HG02943 (cell line): ENCODE results near the gene PRKG1.

Experiments
- ATAC-seq: cut with Tn5 transposase; IDR thresholded peaks from one replicate; pipeline ENCODE4 v1.9.1; 2021; ENCODE audit warnings: mild to moderate bottlenecking, low read depth, moderate library complexity; ENCODE audit not compliant: unreplicated experiment

PRKG1 gene

DNA sequence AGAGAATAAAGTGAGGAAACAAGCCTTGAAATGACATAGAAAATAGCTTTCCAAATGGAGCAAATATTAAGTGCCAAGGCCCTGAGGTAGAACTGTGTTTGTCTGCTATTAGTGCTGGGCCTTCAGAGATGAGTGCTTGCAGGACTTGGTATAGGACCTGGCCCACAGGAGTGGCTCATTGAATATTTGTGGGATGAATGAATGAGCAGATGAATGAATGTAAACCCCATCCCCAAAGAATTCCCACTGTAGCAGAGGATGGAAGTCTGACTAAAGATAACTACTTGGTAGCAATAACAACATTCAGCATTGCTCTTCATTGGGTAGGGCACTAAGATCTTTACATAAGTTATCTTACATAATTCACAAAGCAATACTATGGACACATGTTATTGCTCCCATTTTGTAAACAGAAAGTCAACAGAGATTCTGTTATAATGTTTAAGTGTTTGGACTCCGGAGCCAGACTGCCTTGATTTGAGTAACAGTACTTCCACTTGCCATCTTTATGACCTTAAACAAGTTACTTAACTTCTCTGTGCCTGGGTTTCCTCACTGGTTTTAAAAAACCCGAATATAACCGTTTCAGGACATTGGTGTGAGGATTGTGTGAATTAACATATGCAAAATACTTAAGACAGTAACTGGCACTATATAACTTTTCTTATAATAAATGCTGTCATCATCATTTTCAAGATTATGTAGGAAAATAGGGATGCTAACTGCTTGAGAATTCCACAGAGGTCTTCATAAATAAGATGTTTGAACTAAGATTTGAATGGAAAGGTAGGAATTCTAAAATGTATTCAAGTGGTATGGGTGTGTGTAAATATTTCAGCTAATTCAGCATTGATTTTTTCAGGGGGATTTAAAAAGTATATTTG is 141.9 kb downstream of the PRKG1 start:
- ATAC-seq, result no peak

DNA sequence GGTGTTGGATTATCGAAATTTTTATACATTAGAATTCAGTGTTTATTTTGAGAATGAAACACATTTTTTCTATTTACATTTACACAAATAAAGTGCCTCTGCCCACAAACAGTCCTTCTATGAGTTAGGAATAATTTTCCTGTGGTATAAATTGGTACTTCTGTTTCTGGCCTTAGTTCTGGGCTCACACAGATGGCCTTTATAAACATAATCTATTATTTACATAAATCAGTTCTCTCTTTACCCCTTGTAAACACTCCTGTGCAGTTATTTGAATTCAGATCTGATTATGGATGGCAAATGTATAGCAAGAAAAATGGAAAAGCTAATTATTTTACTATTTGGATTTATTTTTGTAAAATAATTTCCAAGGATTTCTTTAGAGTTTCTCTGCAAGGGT is 143.2 kb downstream of the PRKG1 start:
- ATAC-seq, result no peak

DNA sequence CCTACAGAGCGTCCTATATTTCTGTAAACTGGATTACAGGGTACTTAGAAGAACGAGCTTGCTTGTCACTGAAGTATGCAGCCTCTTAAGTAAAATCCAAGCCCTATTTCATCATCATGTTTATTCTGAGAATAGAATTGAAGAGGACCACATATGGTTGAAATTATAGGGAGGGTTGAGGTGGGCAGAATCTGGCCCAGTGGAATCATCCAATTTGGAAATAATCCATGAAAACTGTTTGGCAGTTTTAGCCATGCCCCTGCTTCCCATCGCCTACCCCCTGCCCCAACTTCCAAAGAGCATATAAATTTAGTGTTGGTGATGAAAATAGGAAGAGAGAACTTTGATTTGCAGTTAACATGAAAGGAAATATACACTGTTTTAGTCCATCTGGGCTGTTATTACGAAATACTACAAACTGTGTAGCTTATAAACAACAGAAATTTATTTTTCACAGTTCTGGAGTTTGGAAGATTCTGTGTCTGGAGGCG is 150.4 kb downstream of the PRKG1 start:
- ATAC-seq, result no peak

DNA sequence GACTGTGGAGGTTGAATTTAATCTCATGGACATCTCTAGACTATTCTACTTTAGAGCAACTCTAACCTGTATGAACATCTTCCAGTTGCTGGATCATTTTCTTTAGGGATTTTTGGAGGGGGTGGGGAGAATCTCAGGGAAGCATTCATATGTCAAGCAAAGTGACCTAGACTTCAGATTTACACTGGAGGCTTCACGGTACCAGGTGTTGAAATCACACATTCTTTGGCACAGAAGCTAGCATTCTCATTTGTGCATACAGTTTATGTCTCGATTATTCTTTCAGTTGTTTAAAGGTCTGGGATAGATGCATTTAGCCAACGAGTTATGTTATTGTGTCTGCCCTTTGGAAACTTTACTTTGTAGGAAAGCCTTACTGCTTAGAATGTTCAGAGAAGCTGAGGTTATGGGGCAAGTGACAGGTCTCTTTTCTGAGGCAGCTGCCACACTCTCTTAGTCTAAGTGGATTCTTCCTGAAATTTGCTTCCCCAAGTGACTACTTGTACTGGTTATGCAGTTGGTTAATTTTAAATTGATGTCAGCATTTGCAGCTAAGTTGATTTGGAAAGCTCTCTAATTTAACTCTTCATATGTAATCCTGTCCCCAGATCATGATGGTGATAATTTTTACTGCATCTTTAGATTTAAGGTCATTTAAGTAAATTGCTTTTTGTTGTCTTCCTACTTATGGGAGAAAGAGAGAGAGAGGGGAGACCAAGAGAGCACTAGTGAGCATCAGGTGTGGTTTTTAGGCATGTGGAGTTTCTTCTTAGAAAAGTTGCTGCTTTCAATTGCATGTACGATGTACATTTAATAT is 153.8 kb downstream of the PRKG1 start:
- ATAC-seq, result no peak

DNA sequence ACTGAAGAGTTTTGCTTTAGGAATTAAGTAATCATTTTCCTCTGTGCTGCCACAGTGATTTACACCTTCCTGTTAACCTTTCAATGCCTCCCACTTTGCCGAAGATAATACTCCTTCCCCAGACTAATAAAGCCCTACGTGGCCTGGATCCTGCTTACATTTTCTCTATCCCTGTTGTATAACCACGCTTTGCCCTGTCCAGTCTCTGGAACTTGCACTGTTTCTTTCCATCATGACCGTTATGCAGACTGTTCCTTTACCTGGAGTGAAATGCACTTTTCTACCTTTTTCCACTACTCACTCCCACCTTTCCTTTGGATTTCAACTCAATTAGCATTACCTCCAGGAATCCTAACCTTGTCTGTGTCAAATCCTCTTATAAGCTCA is 154.4 kb downstream of the PRKG1 start:
- no peak for ATAC-seq

DNA sequence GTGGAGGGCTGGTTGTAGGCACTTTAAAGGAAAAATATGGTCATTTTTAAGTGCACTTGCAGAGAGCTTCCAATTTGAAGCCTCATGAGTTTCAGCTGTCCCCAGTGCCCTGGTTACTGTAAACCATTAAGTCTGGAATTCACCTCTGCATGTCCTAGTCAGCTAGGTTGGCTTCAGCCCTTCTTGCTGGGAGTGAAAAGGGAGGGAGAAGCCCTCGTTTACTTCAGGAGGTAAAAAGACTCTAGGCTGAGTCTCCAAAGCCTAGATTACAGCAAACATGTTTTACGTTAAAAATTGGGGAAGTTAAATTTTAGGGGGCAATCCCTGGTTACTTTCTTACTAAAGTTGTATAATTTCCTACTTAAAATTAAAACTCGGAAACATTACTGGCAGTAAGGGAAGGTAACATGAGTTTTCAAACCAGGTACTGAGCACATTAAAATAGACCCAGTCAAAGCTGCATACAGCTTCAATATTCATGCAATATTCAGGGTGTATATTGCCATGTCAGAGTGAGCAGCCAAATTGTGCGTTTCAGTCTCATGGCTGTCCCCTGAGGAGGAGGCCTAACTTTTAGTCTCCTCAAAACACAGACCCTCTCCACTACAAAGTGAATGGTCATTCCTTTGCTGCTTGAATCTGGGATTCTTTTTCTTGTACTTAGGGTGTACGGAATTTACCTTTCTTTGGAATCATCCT is 156.7 kb downstream of the PRKG1 start:
- no peak for ATAC-seq

DNA sequence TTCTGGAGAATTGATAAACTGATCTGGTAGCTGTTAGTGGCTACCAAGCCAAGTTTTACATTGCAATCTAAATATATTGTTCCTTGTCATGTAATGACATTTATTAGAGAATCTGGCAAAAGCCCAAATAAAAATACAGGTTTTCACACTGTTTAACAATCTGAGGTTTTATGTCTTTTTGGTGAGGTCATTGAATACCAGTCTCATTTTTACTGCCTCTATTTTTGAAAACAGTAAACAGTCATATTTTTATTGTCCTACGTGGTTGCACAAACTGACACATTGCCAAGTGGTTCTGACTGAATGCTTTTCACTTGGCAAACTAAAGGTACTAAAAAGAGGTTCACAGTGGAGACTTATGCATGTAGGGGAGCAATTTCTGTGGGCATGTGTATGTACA is 157.5 kb downstream of the PRKG1 start:
- ATAC-seq, result no peak

DNA sequence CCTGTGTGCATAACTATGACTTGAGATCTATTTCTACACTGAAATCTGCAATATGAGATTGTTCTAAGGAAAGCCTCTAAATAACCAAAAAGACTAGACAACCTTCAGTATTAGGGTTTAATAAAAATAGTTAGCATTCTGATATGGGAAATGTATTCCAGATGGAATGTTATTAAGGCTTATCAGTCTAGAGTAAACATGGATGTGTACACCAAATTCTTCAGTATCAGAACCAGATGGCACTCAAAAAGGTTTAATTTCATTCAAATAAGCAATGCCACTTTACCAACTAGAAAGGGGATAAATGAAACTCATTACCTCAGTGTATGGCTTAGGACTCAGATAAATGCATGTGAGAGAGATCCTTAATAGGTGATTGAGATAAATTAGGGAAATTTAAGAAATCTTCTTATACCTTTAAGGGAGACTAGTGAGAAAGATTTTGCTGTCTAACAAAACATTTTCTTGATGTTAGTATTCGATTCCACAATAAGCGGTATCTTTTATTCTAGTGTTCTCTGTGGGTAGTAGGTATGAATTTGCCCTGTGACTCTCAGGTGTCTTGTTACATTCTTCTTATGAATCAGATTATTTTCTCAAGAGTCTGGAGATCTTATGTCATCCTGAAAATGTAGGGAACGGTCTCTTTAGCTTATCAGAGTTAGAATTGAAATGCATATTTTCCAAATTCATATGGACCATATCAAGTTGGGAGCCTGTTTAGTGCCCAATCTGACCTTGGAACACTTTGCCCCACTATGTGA is 159.2 kb downstream of the PRKG1 start:
- no peak for ATAC-seq

DNA sequence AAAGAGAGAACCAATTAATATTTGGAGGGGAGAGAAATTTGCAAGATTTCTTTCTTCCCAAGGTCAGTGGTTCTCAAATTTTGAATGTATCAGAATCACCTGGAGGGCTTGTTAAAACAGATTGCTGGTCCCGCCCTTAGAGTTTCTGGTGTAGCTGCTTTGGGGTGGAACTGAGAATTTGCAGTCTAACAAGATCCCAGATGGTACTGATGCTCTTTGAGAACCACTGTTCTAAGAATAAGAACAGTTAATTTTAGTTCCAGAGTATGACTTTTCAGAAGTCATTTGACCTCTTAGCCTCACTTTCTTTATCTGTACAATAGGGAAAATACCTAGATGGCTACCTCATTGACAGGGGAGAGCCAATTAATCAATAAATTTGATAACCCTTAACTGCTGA is 161.6 kb downstream of the PRKG1 start:
- no peak for ATAC-seq

DNA sequence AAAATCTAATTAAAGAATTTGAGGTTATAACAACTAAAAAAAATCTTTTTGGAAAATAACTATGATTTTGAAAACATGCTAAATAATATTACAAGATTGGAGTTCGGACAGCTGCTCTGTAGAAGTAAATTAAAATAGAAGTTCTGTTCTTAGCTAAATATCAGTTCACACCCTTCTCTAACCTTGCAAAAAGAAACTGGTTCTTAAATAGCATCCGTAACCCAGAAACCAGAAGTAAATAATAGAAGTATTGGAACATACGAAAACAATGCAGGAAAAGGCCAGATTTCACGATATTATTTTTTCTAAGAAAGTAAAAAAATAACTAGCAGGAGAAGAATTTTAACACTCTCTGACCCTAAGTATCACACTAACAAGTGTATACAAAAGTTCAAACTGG is 164.7 kb downstream of the PRKG1 start:
- no peak for ATAC-seq

DNA sequence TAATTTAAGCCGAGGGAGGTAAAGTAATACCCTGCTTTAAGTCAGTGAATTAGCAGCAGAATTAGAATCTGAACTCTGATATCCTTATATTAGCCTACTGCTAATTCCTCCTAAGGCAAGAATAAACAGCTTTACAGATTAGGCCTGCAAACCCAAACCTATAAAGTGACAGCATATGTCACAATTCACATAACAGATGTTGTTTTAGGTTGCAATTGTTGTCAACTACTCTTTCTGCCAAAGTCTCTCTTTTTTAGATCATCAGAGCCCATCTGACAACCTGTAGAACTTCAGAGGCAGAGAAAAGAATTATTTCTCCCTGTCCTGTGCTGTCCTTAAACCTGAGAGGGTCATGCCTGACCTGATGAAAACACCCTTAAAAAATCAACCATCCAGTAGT is 167.2 kb downstream of the PRKG1 start:
- ATAC-seq, result no peak

DNA sequence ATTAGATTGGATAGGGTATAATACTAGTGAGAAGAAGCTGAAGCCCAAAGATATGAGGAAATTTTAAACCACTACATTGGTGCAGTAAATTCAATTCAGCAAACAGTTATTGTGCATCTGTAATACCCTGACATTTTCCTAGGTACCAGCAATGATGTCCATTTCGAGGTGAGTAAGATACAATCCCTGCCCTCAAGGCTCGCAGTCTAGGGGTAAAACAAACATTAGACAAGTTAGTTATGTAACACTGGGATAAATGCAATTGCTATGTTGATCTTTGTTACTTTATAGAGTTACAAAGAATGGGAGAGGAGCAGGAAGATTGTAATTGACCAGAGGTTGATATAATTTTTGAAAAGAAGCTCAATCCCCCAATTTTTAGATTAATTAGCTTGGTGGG is 168.1 kb downstream of the PRKG1 start:
- no peak for ATAC-seq

DNA sequence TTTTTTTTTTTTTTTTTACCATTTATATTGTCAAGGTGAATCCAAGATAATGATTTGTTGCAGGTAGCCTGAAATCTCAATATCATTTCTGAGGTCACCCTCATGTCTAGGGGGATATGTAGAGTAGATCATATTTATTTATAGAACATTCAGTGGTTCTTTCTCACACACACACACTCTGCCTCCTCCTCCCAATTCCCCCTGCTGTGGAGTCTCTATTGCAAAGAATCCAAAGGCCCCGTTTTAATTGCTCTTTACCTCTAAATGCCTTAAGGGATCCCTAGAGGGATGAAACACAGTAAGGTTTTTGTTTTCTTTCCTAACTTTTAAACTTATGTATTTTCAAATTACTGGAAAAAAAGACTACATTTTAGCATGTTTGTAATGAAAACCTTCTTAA is 170.0 kb downstream of the PRKG1 start:
- no peak for ATAC-seq

DNA sequence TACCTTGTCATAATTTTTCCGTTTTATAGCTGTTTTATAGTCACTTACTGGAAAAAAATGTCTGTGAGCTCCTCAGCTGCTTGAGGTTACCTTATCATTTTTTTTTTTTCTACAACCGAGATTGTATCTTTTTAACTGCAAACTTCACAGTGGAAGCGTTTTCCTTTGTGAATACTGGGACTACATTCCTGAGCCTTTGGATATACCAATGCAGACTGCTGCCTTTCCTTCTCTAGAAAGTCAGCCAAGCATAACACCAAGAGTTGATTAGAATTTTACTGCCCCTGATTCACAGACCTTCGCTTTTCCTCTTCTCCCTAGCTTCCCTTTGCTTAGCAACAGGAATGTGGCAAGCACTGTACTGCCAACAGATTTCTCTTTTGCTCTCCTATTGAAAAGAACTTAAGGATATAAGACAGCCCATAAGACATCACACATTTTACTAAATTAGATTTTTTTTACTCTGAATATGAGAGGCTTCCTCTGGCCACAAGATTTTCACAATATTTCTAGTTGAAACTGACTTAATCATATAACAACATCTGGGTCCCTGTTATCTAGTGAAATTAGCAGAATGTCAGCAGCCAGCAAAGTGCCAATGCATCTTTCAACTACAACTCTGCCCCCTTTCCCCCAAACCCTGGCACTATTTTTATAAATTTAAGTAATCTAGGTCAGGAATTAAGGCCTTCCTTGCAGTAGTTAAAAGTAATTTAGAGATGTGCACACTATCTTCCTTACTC is 170.6 kb downstream of the PRKG1 start:
- ATAC-seq, result no peak

DNA sequence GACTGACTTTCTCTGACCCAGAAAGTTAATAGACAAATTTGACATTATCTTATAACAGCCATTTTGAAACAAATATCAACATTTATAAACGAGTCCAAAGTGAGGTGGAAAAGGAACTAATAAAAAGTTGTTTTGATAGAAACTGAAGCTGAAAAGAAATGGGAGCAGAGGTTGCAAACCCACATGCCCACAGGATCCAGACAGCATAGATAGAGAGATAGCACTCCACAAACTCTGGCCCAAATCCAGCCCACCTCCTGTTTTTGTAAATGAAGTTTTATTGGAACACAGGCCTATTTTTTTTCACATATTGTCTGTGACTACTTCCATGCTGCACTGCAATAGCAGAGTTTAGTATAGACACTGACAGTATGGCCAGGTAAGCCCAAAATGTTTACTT is 171.9 kb downstream of the PRKG1 start:
- ATAC-seq, result no peak

DNA sequence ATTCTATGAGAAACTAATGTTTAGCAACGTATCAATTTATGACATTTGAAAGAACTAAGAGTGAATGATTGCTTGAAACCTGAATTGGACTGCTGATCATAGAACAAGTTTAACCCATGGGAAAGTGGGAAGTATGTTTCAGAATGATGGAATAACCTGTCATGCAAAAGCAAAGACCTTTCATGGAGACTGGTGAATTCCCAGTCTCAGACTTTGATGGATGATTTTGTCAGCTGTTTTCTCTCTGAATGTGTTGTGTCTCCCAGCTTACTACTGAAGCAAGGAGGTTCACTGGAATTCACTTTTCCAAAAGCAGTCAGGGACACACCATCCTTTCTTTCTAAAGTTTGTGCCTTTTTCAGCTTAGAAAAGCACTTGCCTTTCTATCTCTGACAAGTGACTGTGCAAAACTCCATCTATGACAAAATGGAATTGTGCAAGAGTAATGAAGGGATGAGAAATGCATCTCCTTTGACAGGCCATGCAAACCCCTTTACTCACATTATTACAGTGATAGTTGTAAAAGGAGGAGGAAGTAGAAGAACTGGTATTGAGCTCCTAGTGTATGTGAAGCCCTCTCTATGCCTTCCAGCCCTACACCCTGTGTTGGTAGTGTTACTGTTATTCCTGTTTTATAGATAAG is 176.1 kb downstream of the PRKG1 start:
- ATAC-seq, result no peak

DNA sequence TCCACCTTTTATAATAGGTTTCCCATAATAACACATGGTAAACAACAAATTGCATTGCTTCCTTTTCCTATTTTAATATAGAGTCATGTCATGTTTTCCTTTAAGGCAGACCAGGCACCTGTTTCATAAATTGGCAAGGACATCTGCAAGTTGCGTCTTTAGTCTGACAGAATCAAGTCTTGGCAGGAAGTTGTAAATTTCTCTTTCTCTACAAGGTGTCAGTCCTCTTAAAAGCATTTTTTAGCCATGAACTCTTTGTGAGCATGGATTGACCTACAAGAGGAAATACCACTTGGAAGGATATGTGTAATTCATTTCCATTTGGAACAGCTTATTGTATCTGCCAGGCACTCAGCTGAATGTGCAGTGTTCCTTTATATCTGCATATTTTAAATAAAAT is 176.8 kb downstream of the PRKG1 start:
- no peak for ATAC-seq

DNA sequence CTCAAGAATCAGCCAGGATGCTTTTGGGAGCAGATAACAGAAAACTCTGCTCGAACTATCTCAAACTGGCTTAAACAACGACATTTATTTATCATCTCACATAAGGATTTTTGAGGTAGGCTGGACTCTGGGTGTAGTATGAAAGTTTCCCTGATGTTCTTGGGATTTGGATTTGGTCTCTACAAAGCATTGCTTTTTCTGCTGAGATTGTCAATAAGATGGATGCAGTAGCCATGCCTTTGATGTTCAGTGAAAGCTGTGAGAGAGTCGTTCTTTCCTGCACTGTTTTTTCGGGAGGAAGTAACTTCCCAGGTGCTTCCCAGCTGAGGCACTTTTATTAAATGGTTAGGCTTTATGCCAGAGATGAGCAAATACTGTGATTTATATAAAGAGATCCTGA is 181.1 kb downstream of the PRKG1 start:
- ATAC-seq, result no peak
